GM19467 (cell line): Measurements from ENCODE around the gene EDN2.

ENCODE experiments used
- ATAC-seq: cut with Tn5 transposase; IDR thresholded peaks from one replicate; pipeline ENCODE4 v1.9.1; 2021; ENCODE audit warnings: mild to moderate bottlenecking, moderate library complexity; ENCODE audit not compliant: unreplicated experiment

EDN2 gene

DNA sequence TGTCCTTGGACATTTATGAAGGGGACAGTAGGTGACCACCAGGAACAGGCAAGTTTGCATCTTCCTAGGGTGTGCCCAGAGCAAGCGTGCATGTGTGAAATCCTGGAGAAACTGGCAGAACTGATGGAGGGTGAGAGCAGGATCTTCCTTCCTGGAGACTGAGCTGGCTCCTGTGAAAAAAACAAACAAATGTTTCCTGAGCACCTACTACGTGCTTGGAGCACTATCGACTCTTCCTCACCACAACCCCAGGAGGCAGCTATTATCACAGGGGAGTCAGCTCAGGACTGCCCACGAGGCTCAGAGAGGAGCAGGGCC lies 1.5 kb upstream of the EDN2 start:
- ATAC-seq: no peak

DNA sequence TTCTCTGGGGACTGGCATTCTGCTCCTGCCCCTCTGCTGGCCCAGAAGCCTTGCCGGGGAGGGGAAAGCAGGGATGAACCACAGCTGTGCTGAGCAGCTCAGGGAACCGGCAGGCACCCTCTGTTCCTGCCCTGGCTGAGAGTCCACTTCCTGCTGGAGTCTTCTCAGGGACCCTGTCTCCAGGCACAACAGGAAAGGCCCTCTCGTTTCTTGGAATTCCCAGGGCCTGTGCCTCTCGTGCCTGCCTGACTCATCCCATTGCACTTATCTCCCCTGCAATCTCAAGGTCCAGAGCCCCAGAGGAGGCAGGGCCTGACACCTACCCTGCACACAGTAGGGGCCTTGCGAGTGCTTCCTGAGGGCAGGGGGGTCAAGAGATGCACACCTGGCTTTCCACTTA lies 1.1 kb upstream of the EDN2 start:
- no peak for ATAC-seq

DNA sequence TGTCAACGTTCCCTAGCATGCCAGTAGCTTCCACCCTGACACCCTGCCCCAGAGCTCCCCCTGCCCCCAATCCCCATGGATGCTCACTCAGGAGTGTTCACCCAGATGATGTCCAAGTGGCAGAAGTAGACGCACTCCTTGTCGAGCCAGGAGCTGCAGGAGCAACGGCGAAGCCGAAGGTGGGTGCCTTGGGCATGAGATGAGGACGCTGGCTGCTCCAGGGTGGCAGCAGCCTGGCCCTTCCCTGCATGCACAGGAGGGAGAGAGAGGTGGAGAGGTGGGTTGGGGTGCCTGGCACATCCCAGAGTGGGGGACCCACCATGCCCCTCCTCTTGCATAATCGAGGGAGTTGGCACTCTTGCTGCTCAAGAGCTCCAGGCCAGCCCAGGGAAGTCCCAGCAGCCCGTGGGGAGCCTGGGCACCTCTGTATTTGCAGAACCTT lies 502 bp downstream of the EDN2 start:
- ATAC-seq: no peak

DNA sequence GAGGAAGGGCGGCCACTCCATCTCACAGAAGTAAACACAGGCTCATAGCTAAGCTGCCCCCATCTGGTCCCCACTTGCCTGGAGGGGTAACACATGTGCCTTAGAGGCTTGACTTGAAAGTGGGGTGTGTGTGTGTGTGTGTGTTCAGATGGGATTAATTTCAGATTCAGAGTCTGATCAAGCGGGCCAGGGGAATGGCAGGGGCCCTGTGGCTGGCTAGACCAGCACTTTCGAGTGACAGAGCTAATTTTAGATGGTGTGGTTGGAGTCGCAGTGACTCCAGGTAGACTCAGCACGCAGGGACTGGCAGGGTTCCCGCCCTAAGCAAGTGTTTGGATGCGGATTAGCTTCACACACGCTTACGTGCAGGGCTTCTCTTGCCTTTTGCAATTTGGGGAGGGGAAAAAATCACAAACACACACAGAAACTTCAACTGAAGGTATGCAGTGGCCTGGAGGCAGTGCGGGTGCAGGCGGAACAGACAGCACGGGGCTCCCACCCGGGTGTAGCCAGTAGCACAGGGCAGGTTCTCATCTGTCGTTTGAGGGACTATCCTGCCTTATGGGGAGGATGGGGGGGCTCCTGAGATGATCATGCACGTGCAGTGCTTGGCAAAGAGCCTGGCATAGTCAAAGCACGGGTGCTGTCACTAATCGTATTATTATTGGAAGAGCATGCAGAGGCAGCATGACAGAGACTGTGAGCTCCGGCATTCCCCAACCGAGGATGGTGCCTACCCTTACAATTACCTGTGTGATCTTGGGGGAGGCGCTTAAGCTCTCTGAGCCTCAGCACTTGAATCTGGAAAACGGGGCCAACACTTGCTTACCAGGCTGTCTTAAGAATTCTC lies 1.3 kb downstream of the EDN2 start:
- ATAC-seq: no peak

DNA sequence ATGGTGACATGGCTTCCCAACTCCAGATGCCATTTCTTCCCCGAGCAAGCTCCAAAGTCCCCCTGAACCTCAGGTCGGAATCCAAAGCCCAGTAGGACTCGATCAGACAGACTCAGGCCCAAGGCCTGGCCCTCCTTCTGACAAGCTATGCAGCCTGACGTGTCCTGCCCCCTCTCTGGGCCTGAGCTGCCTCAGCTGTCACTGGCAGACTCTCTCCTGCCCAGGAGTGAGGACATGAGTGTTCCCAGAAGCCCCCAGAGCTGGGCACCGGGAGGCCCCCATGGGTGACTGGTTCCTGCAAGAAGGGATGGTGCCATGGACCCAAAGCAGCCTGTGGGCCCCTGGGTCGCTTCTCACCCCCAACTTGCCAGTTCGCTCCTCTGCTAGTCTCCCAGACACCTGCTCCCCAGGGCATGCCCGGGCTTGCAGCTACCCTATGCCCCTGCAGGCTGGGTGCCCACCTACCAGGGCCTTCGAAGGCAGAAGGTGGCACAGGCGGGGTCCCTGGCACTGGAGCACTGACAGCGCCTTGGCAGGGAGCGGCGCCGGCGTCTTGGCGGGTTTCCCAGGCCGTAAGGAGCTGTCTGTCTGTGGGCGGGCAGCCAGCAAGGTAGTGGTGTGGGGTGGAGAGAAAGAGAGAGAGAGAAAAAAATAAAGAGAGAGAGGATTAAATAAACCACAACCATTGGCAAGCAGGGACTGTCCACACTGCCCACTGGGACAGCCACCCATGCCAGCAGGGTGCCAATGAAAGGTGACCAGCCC lies 2.3 kb downstream of the EDN2 start:
- no peak for ATAC-seq

DNA sequence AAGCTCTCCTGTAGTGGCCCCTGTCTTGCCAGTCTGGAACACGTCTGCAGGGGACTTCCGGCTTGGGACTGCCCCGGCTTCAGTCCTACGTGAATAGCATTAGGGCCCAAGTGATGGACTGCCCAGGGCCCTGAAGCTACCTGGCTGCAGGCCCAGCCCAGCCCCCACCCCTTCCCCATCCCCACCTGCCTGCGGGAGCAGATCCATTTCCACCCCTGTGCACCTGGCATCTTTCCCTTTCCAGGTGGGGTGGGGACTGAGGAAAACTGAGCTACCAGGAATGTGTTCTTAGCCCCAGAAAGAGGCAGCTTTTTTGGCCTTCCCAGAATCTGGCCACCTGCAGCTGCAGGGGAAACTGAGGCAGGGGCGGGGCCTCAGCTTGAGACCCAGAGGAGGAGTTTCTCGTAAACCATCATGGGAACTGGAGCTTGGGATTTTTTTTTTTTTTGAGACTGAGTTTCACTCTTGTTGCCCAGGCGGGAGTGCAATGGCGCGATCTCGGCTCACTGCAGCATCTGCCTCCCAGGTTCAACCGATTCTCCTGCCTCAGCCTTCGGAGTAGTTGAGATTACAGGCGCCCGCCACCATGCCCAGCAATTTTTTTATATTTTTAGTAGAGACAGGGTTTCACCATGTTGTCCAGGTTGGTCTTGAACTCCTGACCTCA lies 3.2 kb downstream of the EDN2 start:
- no peak for ATAC-seq

DNA sequence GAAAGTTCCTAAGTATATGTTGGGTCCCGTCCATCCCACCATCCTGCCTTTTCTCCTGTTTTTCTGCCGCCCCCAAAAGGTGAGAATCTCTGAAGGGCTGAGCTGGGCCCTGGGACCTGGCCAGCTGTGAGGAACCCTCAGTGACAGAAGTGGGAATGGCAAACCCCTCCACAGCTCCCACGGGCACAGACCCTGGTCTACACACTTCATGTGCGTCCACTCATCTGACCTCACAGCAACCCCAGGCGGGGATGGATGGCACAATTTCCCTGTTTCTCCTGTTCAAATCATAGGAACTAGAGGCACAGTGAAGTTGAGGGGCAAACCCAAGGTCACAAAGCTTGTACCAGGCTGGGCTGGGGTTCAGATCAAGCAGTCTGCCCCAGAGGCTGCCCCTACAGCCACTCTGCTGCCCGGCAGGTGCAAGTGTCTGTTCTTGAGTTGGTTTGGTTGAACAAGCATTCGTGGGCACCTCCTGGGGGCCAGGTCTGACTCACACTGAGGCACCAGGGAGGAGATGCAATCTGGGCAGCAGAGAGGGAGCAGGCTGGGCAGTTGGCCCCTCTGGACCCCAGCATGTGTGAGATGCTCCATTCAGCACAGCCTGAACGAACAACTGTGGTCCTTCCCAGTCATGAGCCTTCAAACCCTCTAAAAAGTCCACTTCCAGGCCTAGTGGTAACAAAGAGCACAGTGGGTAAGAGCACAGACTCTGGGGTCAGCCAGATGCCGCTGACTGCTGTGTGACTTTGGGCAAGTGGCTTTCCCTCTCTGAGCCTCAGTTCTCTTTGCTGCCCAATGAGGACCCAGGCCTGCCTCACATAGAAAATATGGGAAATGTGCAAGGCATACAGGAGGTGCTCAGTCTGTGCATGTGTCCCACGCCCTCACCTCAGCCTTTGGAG lies 4.0 kb downstream of the EDN2 start:
- no peak for ATAC-seq

DNA sequence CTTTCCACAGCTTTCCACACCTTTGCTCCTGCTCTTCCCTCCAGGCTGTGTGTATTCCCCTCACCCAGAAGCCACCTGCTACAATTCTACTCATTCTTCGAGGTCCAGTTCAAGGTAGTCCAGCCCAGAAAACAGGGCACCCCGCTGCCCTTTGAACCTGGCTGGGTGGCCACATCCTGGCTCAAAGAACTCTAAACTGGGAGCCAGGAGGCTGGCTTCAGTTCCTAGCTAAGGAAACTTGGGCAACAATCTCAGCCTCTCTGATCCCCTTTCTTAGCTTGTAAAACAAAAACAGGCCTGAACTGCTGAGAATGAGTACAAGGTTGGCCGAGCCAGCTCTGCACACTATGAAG lies 4.7 kb downstream of the EDN2 start:
- ATAC-seq: no peak

DNA sequence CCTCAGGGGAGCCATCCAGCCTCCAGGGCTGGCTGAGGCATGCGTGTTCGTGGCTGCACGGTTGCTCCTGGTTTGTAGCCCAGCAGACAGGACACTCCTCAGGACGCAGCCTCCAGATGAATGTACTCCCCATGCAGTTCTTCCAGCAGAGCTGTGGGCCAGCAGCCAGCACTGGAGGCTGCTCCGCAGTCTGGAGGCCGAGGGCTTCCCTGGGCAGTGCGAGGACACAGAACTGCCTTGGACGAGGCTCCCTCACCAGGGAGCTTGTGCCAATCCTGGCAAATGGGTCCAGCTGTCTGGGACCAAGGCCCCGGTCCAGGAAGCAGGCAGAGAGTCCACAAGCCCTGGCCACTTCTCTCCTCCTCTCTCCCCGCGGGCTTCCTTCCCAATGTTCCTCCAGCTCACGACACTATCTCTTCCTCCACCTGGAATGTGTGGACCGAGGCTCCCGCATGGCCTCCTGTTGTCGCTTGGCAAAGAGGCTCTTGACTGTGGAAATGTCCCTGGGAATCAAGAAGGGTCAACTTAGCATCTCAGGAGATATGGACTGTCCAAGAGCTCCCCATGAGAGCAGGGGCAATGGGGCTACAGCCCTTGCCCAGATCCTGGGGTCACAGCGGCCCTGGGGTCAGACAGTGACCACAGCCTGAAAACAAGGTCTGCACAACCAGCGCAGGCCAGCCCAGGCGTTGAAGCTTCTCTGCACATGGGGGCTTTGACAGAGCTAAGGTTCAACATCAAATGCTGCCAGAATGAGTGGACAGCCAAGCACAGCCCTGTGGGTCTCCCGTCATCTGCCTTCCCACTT lies 5.3 kb downstream of the EDN2 start:
- no peak for ATAC-seq

DNA sequence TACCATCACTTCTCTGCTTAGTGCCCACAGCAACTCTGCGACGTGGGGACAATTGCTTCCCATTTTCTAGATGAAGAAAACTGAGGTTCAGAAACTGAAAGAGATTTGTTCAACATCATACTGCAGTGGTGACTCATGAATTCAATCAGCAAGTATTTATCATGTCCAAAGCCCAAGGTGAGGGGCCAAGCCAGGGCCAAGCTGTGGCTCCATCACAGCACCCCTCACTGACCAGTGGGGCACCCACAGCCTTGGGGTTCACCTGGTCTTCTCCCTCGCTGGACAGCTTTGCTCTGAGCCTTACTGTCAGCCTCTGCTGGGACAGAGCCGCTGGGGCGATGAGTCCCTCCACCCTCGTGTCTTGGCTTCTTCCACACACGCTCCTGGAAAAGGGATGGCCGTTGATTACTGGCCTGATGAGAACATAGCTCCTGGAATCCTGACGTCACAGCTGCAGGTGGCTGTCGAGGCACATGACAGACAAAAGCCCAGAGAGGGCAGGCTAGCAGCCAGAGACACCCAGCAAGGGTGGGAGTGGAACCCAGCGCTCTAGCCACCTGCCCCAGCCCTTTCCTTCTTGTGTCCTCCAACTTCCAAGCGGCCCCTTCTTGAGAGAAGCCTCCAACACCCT lies 6.2 kb downstream of the EDN2 start:
- no peak for ATAC-seq

DNA sequence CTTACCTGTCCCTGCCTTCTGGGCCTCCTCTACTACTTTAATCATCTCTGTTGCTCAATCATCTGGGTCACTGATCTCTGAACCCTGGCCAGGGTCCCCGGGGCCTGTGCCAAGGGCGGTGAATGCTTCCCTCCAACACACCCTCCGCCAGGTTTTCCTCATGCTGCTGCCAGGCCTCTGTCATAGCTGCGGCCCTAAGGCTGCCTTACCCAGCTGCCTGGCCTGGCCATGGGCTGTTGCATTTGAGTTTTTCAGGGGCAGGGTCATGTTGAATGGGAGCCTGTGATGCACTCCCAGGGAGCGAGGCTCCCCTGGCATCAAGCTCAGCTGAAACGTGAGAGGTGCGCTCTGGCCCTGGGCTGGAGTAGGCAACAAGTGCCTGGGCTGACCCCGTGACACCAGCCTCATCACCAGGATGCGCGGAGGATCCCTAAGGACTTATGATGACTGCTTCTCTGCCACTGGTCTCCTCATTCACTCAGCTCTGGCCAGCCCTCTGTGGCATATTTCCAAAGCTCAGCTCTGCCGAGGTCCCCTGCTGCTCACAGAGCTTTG lies 7.6 kb downstream of the EDN2 start:
- no peak for ATAC-seq

DNA sequence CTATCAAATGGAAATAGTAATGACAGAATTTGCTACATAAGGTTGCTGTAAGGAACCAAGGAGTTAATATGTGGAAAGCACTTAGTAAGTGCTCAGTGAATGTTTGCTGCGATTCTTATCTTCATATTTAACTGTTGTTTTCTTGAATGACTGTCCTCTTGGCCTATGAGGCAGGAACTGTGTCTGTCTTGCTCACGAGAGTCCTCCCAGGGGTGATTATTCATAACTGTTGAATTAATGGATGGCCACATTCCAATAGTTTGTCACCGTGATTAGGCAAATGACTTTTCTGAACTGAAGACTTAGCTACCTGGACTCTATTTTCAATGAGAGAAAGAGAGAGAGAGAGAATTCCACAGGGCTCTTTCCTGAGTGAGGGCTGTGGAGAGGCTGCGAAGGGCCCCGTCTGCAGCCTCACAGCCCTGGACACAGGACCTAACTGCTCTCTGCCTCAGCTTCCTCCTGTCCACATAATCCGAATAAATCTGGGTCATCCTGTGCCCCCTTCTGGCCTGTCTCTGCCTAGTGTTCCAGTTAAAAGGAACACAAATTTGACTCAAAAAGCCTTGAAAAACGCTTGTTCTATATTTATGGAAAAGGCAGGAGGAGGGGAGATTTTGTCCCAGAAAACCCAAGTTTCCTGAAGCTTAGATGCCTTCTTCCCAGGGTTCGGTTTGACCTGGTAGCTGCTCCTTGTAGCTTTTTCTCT lies 8.5 kb downstream of the EDN2 start:
- ATAC-seq: no peak

DNA sequence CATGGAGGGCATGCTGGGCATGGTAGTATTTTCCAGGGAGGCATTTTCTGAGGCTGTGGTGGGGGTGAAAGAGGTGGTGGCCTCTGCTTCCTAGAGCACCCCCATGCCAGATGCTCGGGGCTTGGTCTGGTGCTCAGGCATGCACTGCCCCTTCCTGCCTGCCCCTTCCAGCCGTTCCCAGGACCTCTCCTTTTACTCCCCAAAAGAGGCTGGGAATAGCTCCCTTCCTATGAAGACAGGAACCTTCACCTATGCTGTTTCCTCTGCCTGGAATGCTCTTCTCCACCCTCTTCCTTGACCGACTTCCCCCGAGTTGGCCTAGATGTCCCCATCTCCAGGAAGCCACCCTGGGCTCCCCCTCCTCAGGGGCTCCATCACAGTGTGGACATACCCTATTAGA lies 9.1 kb downstream of the EDN2 start:
- ATAC-seq: no peak

DNA sequence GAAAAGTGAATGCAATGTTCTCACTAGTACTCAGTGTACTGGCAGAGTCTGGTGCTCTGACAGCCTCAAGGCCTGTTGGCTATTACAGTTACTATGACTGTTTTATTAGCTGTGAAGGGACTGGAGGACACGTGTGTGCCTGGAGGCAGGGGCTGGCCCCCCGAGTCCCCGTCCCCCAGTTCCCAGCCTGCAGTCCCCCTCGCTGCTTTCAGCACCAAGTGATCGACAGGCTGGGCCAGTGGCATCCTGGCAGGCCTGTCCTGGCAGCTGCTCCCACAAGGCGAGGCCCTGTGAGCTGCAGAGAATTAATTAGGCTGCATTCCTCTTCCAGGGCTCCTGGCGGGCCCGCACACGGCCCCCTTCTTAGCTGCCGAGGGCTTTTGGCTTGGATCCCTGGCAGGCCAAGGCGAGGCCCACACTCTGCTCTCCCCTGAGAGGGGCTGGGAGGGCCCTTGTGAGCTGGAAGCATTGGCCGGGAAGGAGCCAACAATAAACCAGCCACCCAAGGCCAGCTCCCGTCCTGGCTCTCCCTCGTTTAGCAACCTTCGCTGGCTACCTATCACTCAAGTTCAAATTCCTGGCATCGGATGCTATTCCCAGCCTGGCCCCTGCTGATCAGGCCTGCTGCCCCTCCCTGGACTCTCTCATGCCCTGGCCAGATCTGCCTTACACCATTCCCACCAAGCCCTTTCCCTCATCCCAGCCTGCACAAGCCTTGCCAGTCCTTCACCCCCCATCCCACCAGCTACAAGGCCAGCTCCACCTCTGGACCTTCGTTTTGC lies 9.8 kb downstream of the EDN2 start:
- no peak for ATAC-seq

DNA sequence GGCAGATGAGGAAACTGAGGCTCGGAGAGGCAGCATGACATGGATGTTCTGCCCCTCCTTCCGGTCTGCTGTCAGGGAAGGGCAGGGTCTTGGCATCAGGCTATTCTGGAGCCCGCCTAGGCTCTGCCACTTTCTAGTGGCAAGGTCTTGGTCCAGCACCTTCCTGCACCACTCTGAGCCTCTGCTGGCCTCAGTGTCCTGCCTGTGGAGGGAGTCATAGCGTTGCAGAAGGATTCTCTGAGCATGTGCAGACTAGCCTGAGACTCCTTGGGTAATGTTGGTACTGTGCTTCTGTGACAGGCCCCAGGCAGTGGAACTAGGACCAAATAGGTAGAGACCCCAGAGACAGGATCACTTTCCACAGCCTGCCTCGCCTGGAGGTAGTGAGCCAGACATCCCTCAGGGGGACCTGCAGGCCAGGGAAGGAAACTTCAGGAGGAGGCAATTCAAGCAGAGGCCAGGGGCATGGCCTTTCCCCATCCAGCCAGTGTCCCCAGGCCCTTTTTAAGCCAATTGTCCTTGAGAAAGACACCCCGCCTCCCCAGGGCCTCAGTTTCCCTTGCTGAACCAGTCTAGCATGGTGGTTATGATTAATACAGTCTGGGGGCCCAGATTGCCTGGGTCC lies 10.6 kb downstream of the EDN2 start:
- ATAC-seq: no peak

DNA sequence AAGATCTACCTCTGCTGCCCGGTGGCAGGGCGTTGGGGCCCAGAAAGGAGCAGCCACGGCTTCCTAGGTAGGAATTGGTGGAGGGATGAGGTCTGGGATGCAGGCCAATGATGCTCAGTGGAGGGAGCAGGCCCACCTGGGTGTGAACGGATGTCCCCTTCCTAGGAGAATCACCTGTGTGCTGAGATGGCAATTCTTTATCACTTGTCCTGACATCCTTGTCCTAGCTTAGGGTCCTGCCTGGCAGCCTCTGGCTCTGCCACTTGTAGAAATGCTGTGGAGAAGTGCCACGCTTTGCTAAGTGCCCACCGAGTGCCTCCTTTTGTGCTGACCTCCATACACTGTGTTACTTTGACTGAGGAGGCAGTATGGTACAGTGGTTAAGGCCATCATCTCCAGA lies 12.8 kb downstream of the EDN2 start:
- ATAC-seq: no peak

DNA sequence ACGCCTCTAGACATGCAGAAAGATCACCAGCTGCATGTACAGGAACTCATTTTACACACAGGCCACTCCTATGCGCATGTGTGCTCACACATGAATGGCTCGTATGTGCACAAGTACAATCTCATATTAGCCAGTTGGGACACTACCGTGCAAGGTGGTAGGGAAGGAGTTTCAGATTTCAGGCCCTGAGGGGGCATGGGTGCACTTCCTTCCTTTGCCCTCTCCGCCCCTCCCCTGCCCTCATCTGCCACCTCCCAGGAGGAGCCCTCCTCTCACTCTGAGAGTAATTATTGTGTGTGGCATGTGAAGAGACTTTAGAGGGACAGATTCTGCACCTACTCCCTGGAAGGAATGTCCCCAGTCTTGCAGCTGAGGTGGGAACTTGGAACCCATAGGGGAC lies 14.8 kb downstream of the EDN2 start:
- no peak for ATAC-seq
